EH (cell line): ENCODE results near the gene NOL4L.

ENCODE experiments used
- DNase-seq: peaks from one replicate; pipeline ENCODE4 v3.0.0-alpha.2; 2015; ENCODE audit warnings: low read depth

NOL4L gene

GRCh38 chr20:32444474-32445220 lies 140.5 kb downstream of the NOL4L start:
- no peak for DNase-seq

DNA sequence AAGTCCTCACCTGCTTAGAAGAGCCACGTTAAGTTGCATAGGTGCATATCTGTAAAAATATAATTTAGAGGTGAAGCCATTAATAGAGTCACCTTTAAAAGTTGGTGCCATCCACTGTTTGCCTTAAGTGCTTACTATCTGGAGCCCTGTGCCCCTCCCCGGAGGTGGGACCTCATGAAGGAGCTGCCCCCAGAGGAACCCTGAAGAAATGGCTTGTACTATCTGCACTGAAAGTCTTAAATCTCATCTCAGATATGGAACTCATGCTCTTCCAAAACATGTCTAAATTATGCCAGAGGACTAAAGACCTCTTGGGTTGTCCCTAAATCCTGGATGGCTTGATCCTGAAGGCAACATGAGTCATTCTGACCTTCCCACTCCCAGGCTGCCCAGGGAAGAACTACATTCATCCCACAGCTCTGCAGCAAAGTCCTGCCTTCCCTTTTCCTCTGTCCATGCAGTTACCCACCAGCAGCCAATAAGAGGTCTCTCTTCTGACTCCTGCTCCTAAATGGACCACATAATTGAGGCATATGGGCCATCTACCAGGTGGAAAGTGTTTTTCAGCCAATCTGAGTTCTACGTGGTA lies 141.7 kb downstream of the NOL4L start:
- peak; percentile 33 for DNase-seq

GRCh38 chr20:32442630-32443373 lies 142.3 kb downstream of the NOL4L start:
- DNase-seq = no peak

- DNase-seq = no peak
Measured at GRCh38 chr20:32441638-32442037, 143.5 kb downstream of the NOL4L start.

GRCh38 chr20:32440758-32441078 lies 144.4 kb downstream of the NOL4L start:
- DNase-seq = no peak

GRCh38 chr20:32440069-32440757 lies 144.9 kb downstream of the NOL4L start:
- DNase-seq = no peak

DNA sequence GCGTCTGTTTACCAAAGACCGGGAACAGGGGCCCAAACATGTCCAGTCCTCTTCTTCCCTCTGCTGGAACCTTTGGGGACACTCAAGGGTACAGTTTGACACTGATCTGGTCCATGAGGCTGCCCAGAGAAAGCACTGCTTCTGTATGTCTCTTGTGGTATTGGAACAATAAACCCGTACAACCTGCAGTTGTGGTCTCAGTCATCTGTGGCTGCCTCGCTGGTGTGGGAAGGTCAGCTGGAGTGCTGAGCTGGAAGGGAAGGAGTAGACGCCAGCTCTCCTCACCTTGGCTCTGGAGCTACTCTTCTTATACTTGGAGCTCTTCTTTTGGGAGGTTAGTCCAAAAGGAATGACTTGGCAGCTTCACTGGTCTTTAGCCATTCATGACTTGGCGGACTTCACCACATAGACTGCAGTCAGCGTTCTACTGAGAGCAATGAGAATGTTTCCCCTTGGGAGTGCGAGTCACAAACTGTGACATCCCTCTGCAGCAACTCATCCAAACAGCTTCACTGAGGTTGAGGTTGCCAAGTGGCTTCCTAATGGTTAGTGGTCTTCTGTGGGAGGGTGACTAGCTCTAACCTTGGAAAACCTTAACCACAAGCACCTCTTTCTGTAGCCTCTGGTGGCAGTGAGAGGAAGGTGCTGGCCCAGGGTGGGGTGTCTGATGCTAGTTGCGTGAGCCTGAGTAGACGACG lies 145.9 kb downstream of the NOL4L start:
- peak; percentile 75 for DNase-seq

DNA sequence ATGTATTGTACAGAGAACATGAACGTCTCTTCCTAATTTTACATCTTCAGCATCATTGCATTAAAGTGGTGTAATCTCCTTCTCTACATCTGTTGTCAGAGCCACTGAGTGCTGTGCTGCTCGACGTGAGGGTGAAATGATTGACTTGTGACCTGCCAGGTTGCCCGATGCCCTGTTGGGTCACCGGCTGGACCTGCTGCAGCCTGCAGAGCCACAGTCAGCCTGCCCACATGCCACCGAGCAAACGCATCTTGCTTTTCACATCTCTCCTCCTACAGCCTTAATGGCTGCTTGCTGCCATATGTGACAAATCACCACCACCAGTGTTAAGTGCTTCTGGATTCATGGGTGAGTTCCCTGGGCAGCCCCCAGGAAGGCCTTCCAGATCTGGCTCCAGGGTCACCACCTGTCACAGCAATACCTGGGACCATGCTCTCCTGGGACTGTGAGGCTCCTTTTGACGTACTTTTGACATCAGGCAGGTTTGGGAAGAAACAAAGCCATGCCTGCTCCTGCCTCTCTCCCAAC lies 146.7 kb downstream of the NOL4L start:
- DNase-seq = no peak

DNA sequence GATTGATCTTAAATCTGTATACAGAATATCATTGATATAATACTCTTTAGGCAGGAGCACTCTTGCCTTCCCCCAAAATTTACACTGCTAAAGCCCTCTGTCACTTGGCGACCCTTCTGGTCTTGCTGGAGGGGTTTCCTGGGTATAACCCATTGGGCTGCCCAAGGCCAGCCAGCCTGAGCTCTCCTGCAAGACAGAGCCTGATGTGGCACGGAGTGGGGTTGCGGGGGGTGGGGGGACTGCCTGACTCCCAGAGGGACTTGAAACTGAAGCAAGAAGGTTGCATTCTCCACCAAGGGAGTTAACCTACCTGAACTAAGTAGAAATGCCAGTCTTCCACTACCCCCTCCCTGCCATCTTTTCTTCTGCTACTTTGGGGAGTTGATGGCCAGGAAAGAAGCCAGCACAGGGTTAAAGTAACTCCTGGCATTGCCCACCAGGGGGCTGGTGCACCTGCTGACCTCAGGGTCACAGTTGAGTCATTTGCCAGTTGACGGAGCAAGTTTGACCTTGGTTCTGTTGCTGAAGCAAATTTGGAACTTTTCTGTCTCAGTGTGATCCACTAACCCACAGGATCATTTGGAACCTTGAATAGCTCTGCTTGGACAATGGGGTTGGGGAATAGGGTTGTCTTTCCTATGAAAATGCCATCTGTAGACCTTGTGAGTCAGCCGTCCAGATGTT lies 147.6 kb downstream of the NOL4L start:
- DNase-seq = no peak

GRCh38 chr20:32436968-32437367 lies 148.2 kb downstream of the NOL4L start:
- no peak for DNase-seq

DNA sequence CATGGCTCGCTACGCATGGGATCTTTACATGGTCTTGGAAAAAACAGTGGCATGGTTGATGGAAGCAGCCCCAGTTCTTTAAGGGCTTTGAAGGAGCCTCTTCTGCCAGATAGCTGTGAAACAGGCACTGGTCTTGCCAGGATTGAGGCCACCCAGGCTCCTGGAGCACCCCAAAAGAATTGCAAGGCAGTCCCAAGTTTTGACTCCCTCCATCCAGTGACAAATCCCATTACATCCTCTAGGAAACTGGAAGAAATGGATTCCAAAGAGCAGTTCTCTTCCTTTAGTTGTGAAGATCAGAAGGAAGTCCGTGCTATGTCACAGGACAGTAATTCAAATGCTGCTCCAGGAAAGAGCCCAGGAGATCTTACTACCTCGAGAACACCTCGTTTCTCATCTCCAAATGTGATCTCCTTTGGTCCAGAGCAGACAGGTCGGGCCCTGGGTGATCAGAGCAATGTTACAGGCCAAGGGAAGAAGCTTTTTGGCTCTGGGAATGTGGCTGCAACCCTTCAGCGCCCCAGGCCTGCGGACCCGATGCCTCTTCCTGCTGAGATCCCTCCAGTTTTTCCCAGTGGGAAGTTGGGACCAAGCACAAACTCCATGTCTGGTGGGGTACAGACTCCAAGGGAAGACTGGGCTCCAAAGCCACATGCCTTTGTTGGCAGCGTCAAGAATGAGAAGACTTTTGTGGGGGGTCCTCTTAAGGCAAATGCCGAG lies 148.8 kb downstream of the NOL4L start:
- no peak for DNase-seq

GRCh38 chr20:32435449-32436107 lies 149.6 kb downstream of the NOL4L start:
- no peak for DNase-seq

DNA sequence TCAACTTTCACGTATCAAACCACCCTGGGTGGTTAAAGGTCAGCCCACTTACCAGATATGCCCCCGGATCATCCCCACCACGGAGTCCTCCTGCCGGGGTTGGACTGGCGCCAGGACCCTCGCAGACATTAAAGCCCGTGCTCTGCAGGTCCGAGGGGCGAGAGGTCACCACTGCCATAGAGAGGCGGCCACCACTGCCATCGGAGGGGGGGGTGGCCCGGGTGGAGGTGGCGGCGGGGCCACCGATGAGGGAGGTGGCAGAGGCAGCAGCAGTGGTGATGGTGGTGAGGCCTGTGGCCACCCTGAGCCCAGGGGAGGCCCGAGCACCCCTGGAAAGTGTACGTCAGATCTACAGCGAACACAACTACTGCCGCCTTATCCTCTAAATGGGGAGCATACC lies 150.7 kb downstream of the NOL4L start:
- no peak for DNase-seq

DNA sequence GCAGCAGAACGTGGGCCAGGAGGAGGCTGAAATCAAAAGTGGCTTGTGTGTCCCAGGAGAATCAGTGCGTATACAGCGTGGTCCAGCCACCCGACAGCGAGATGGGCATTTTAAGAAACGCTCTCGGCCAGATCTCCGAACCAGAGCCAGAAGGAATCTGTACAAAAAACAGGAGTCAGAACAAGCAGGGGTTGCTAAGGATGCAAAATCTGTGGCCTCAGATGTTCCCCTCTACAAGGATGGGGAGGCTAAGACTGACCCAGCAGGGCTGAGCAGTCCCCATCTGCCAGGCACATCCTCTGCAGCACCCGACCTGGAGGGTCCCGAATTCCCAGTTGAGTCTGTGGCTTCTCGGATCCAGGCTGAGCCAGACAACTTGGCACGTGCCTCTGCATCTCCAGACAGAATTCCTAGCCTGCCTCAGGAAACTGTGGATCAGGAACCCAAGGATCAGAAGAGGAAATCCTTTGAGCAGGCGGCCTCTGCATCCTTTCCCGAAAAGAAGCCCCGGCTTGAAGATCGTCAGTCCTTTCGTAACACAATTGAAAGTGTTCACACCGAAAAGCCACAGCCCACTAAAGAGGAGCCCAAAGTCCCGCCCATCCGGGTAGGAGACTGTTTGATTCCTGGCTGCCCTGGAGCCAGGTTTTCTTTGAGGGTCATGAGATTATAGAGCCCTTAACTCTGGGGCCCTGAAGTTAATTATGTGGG lies 151.7 kb downstream of the NOL4L start:
- DNase-seq = no peak

GRCh38 chr20:32432277-32432676 lies 152.9 kb downstream of the NOL4L start:
- no peak for DNase-seq

DNA sequence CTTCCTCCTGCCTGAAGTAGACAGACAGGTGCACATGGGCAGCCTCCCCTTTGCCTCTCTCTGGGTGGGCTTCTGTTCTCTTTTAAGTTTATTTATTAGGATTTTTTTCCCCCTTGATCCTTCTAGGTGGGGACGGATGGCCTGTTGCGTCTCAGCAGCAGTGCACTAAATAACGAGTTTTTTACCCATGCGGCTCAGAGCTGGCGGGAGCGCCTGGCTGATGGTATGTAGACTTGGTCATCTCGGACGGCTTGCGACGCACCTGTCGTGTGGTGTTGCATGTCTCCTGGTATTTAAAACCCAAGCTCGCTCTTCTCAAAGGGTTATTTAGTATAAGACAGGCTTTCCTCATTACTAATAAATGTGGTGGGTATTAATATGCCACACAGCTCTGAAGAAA lies 153.7 kb downstream of the NOL4L start:
- no peak for DNase-seq

- no peak for DNase-seq
Measured at GRCh38 chr20:32429745-32430360, 155.3 kb downstream of the NOL4L start.

- no peak for DNase-seq
Measured at GRCh38 chr20:32429343-32429742, 155.8 kb downstream of the NOL4L start.

DNA sequence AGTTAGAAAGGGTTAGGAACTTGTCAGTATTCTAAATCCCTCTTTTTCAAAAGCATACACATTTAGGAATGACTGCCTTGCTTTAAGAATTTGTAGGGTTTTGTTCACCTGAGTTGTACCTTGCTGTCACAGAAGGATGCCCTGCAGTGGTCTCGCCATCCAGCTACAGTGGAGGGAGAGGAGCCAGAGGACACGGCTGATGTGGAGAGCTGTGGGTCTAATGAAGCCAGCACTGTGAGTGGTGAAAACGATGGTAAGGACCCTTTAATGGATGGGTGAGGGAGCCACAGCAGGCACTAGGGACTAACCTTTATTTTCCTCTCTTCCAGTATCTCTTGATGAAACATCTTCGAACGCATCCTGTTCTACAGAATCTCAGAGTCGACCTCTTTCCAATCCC lies 157.1 kb downstream of the NOL4L start:
- DNase-seq = no peak
